HepG2 (cell line): ENCODE measurements around the gene SNX13. TPM values are rescaled to one million over a fixed set of nuclear protein-coding genes. Genes with fewer than 3 reads are reported as not detected.
A peak's percentile ranks its signal among the peaks of the same experiment; 100 is the strongest.

Experiments used
- FOXA3 ChIP-seq: IDR thresholded peaks from 2 replicates; pipeline ENCODE4 v1.6.1; 2016; ENCODE audit warnings: missing genetic modification reagents, missing compliant biosample characterization
- GABPB1 ChIP-seq: IDR thresholded peaks from 2 replicates; pipeline ENCODE4 v1.6.1; 2016; ENCODE audit warnings: mild to moderate bottlenecking, missing genetic modification reagents, moderate library complexity, missing compliant biosample characterization
- GLI4 ChIP-seq: sonication (generic); formaldehyde crosslinking; IDR thresholded peaks from 2 replicates; pipeline ENCODE4 v1.5.1; 2020; ENCODE audit warnings: missing genetic modification reagents, mild to moderate bottlenecking, moderate library complexity, borderline replicate concordance
- JUND ChIP-seq: sonication (generic); formaldehyde crosslinking; IDR thresholded peaks from 2 replicates; pipeline ENCODE4 v1.8.0; 2022; ENCODE audit warnings: mild to moderate bottlenecking, missing genetic modification reagents
- NFATC3 ChIP-seq: sonication (generic); formaldehyde crosslinking; IDR thresholded peaks from 2 replicates; pipeline ENCODE4 v1.5.1; 2020; ENCODE audit warnings: mild to moderate bottlenecking, missing genetic modification reagents
- NR1H2 ChIP-seq: sonication (generic); formaldehyde crosslinking; IDR thresholded peaks from 2 replicates; pipeline ENCODE4 v1.8.1; 2022; ENCODE audit warnings: low read depth, missing genetic modification reagents, borderline replicate concordance
- REL ChIP-seq: sonication (generic); formaldehyde crosslinking; conservative IDR thresholded peaks from 2 replicates; pipeline ENCODE4 v1.8.0; 2022; ENCODE audit warnings: mild to moderate bottlenecking, missing genetic modification reagents, moderate library complexity
- RFXAP ChIP-seq: sonication (generic); formaldehyde crosslinking; IDR thresholded peaks from 2 replicates; pipeline ENCODE4 v1.4.0; 2020; ENCODE audit warnings: missing genetic modification reagents, borderline replicate concordance
- SALL1 ChIP-seq: sonication (generic); formaldehyde crosslinking; IDR thresholded peaks from 2 replicates; pipeline ENCODE4 v1.8.0; 2022; ENCODE audit warnings: mild to moderate bottlenecking, missing genetic modification reagents
- SRF ChIP-seq: IDR thresholded peaks from 2 replicates; pipeline ENCODE4 v1.6.1; 2011; ENCODE audit warnings: mild to moderate bottlenecking, low read depth, low read length, moderate library complexity
- STAG1 ChIP-seq: sonication (generic); formaldehyde crosslinking; IDR thresholded peaks from 2 replicates; pipeline ENCODE4 v1.4.0; 2020; ENCODE audit warnings: missing genetic modification reagents
- THAP11 ChIP-seq: IDR thresholded peaks from 2 replicates; pipeline ENCODE4 v1.6.1; 2016; ENCODE audit warnings: missing biosample characterization, missing genetic modification reagents
- ZMYM3 ChIP-seq: sonication (generic); formaldehyde crosslinking; IDR thresholded peaks from 2 replicates; pipeline ENCODE4 v1.5.1; 2020; ENCODE audit warnings: mild to moderate bottlenecking, missing genetic modification reagents
- ZNF274 ChIP-seq: sonication (generic); formaldehyde crosslinking; IDR thresholded peaks from 2 replicates; pipeline ENCODE4 v1.5.1; 2020; ENCODE audit warnings: mild to moderate bottlenecking, missing genetic modification reagents
- ZNF296 ChIP-seq: sonication (generic); formaldehyde crosslinking; conservative IDR thresholded peaks from 2 replicates; pipeline ENCODE4 v1.5.0; 2020; ENCODE audit warnings: mild to moderate bottlenecking, missing genetic modification reagents
- ZNF33A ChIP-seq: sonication (generic); formaldehyde crosslinking; IDR thresholded peaks from 2 replicates; pipeline ENCODE4 v1.5.1; 2020; ENCODE audit warnings: missing genetic modification reagents, mild to moderate bottlenecking, moderate library complexity, borderline replicate concordance
- ZNF850 ChIP-seq: sonication (generic); formaldehyde crosslinking; conservative IDR thresholded peaks from 2 replicates; pipeline ENCODE4 v1.9.0; 2021; ENCODE audit warnings: mild to moderate bottlenecking, missing genetic modification reagents
- polyA plus RNA-seq, 8 experiments: library from polyadenylated mRNA; depleted of rRNA in 3 of 8; stranded (reverse) in 7 of 8; unstranded in 1 of 8; fragments of >200 nt; fragmentation: Illumina TruSeq in 4 of 8; extraction: Trizol in 4 of 8; gene quantifications; 2 replicates each; pipeline versions ENCODE4 v1.2.1 to v1.2.3, GENCODE V29; 2011 to 2016; ENCODE audit warnings: low read depth in 4 of 8, missing spikeins in 1 of 8, mixed read lengths in 1 of 8; ENCODE audit not compliant: insufficient read depth in 1 of 8
- total RNA-seq, 5 experiments: library from RNA; depleted of rRNA; stranded (reverse); fragments of >200 nt; fragmentation: Illumina TruSeq; extraction: Trizol; gene quantifications; 2 replicates each; pipeline ENCODE4 v1.2.3, GENCODE V29; 2016; ENCODE audit warnings: low read depth in 1 of 5
- TF ChIP-seq, protein P1 (sequence below): sonication (generic); formaldehyde crosslinking; IDR thresholded peaks from 2 replicates; pipeline ENCODE4 v1.8.1; 2022; ENCODE audit warnings: mild to moderate bottlenecking, missing genetic modification reagents
- TF ChIP-seq, protein P2 (sequence below): sonication (generic); formaldehyde crosslinking; conservative IDR thresholded peaks from 2 replicates; pipeline ENCODE4 v1.4.0; 2020; ENCODE audit warnings: missing genetic modification reagents
- TF ChIP-seq, protein P3 (sequence below): IDR thresholded peaks from 2 replicates; pipeline ENCODE4 v1.6.1; 2018; ENCODE audit warnings: missing genetic modification reagents
- TF ChIP-seq, protein P4 (sequence below): sonication (generic); formaldehyde crosslinking; IDR thresholded peaks from 2 replicates; pipeline ENCODE4 v1.5.0; 2020; ENCODE audit warnings: mild to moderate bottlenecking, missing genetic modification reagents
- TF ChIP-seq, protein P5 (sequence below): sonication (generic); formaldehyde crosslinking; IDR thresholded peaks from 2 replicates; pipeline ENCODE4 v1.8.0; 2022; ENCODE audit warnings: mild to moderate bottlenecking, missing genetic modification reagents; ENCODE audit not compliant: insufficient replicate concordance

SNX13 gene
- total and polyA plus RNA-seq, 2 of the 13 experiments (the other 11 are each of a cell fraction or from before 2014, with no cell fraction given), result 14.3 to 32.3 TPM

DNA sequence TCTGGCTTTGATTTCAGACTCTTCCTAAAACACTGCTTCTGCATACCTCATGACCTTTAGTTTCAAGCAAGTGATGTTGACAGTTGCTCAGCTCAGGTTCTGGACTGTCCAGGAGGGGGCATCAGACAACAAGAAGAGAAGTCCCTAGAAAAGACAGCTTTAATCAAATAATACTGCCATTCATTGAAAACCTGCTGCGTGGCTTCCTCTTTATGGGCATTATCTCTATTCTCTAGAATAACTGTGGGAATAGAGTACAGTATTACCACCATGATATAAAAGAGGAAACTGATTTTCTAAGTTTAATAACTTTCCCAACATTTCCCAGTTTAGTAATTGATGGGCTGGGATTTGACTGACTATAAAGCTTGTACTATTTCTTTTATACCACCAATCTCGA is 170.4 kb downstream of the SNX13 start (continued):
- TF ChIP-seq SRF (no peak), THAP11 (CRISPR knock-in tag) (no peak), NFATC3 (no peak), NR1H2 (CRISPR knock-in tag) (no peak), ZNF850 (CRISPR knock-in tag) (no peak), JUND (no peak), RFXAP (CRISPR knock-in tag) (no peak), ZNF296 (no peak), ZMYM3 (CRISPR knock-in tag) (no peak), FOXA3 (CRISPR knock-in tag) (peak; percentile 58), ZNF274 (CRISPR knock-in tag) (no peak), REL (CRISPR knock-in tag) (no peak), GABPB1 (CRISPR knock-in tag) (no peak), GLI4 (CRISPR knock-in tag) (no peak), STAG1 (peak; percentile 89), ZNF33A (no peak), SALL1 (CRISPR knock-in tag) (no peak)
- TF ChIP-seq, protein P1, sequence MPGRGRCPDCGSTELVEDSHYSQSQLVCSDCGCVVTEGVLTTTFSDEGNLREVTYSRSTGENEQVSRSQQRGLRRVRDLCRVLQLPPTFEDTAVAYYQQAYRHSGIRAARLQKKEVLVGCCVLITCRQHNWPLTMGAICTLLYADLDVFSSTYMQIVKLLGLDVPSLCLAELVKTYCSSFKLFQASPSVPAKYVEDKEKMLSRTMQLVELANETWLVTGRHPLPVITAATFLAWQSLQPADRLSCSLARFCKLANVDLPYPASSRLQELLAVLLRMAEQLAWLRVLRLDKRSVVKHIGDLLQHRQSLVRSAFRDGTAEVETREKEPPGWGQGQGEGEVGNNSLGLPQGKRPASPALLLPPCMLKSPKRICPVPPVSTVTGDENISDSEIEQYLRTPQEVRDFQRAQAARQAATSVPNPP (CRISPR knock-in tag), result no peak
- TF ChIP-seq, protein P2, sequence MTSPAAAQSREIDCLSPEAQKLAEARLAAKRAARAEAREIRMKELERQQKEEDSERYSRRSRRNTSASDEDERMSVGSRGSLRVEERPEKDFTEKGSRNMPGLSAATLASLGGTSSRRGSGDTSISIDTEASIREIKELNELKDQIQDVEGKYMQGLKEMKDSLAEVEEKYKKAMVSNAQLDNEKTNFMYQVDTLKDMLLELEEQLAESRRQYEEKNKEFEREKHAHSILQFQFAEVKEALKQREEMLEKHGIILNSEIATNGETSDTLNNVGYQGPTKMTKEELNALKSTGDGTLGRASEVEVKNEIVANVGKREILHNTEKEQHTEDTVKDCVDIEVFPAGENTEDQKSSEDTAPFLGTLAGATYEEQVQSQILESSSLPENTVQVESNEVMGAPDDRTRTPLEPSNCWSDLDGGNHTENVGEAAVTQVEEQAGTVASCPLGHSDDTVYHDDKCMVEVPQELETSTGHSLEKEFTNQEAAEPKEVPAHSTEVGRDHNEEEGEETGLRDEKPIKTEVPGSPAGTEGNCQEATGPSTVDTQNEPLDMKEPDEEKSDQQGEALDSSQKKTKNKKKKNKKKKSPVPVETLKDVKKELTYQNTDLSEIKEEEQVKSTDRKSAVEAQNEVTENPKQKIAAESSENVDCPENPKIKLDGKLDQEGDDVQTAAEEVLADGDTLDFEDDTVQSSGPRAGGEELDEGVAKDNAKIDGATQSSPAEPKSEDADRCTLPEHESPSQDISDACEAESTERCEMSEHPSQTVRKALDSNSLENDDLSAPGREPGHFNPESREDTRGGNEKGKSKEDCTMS (CRISPR knock-in tag), result no peak
- TF ChIP-seq, protein P3, sequence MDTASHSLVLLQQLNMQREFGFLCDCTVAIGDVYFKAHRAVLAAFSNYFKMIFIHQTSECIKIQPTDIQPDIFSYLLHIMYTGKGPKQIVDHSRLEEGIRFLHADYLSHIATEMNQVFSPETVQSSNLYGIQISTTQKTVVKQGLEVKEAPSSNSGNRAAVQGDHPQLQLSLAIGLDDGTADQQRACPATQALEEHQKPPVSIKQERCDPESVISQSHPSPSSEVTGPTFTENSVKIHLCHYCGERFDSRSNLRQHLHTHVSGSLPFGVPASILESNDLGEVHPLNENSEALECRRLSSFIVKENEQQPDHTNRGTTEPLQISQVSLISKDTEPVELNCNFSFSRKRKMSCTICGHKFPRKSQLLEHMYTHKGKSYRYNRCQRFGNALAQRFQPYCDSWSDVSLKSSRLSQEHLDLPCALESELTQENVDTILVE (CRISPR knock-in tag), result no peak
- TF ChIP-seq, protein P4, sequence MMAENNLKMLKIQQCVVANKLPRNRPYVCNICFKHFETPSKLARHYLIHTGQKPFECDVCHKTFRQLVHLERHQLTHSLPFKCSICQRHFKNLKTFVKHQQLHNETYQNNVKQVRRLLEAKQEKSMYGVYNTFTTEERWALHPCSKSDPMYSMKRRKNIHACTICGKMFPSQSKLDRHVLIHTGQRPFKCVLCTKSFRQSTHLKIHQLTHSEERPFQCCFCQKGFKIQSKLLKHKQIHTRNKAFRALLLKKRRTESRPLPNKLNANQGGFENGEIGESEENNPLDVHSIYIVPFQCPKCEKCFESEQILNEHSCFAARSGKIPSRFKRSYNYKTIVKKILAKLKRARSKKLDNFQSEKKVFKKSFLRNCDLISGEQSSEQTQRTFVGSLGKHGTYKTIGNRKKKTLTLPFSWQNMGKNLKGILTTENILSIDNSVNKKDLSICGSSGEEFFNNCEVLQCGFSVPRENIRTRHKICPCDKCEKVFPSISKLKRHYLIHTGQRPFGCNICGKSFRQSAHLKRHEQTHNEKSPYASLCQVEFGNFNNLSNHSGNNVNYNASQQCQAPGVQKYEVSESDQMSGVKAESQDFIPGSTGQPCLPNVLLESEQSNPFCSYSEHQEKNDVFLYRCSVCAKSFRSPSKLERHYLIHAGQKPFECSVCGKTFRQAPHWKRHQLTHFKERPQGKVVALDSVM (CRISPR knock-in tag), result no peak
- TF ChIP-seq, protein P5, sequence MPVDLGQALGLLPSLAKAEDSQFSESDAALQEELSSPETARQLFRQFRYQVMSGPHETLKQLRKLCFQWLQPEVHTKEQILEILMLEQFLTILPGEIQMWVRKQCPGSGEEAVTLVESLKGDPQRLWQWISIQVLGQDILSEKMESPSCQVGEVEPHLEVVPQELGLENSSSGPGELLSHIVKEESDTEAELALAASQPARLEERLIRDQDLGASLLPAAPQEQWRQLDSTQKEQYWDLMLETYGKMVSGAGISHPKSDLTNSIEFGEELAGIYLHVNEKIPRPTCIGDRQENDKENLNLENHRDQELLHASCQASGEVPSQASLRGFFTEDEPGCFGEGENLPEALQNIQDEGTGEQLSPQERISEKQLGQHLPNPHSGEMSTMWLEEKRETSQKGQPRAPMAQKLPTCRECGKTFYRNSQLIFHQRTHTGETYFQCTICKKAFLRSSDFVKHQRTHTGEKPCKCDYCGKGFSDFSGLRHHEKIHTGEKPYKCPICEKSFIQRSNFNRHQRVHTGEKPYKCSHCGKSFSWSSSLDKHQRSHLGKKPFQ, result no peak
